GM13976 (cell line): Measurements from ENCODE around the gene SIRPA.

Experiments used
- DNase-seq: peaks from one replicate; pipeline ENCODE4 v3.0.0; 2012; ENCODE audit warnings: low spot score
- in situ Hi-C: fragments of 300-500 bp; cut with MboI; formaldehyde crosslinking; loops from one replicate; pipeline ENCODE4 v1.12.0; 2022; ENCODE audit warnings: low sequenced_read_pairs, mixed read lengths, inconsistent platforms; ENCODE audit not compliant: unreplicated experiment
- TF ChIP-seq, protein P1 (sequence below): IDR thresholded peaks from 2 replicates; pipeline ENCODE4 v1.5.1; 2012; ENCODE audit warnings: borderline replicate concordance, mild to moderate bottlenecking; ENCODE audit not compliant: insufficient read depth; ENCODE audit errors: extremely low read depth, missing control alignments, control extremely low read depth

Gene SIRPA

DNA sequence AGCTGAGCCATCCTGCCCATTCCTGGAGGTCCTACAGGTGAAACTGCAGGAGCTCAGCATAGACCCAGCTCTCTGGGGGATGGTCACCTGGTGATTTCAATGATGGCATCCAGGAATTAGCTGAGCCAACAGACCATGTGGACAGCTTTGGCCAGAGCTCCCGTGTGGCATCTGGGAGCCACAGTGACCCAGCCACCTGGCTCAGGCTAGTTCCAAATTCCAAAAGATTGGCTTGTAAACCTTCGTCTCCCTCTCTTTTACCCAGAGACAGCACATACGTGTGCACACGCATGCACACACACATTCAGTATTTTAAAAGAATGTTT lies 44.0 kb downstream of the SIRPA start:
- TF ChIP-seq, protein P1, sequence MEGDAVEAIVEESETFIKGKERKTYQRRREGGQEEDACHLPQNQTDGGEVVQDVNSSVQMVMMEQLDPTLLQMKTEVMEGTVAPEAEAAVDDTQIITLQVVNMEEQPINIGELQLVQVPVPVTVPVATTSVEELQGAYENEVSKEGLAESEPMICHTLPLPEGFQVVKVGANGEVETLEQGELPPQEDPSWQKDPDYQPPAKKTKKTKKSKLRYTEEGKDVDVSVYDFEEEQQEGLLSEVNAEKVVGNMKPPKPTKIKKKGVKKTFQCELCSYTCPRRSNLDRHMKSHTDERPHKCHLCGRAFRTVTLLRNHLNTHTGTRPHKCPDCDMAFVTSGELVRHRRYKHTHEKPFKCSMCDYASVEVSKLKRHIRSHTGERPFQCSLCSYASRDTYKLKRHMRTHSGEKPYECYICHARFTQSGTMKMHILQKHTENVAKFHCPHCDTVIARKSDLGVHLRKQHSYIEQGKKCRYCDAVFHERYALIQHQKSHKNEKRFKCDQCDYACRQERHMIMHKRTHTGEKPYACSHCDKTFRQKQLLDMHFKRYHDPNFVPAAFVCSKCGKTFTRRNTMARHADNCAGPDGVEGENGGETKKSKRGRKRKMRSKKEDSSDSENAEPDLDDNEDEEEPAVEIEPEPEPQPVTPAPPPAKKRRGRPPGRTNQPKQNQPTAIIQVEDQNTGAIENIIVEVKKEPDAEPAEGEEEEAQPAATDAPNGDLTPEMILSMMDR: no peak
- in situ Hi-C loops: no loop called here
- no peak for DNase-seq

DNA sequence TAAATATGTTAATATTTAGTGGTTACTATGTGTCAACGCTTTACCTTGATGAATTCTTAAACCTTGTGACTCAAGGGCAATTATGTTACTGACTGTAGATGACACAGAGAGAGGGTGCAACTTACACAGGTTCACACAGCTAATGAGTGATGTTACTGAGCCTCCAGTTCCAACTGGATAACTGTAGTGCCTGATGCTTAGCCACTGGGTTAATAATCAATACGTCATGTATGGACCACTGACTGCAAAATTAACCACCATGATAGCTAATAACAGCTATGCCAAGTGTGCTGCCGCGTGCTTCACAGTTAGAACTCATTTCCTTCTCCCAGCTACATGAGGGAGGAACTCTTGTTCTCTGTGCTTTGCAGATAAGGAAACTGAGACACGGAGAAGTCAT lies 45.4 kb downstream of the SIRPA start:
- in situ Hi-C loops: no loop called here
- DNase-seq: no peak
- TF ChIP-seq, protein P1: no peak

DNA sequence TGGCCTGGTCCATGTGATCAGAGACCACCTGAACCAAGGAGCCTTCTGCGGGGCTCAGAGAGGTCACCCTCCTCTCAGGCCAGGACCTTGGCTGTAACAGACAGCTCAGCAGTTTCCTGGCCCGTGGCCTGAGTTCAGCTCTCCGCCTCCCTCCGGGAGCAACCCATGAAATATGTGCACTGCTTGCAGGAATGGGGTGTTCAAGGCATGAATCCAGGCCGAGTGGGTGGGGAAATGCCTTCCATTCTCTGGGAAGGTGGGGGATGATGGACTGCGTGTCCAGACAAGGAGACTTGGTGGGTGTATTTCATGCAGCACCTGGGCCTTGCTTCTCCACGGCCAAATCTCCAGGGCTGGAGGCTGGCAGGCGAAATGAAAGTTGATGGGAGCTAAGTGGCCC lies 46.0 kb downstream of the SIRPA start:
- no peak for DNase-seq
- TF ChIP-seq, protein P1: no peak
- in situ Hi-C loops: no loop called here

DNA sequence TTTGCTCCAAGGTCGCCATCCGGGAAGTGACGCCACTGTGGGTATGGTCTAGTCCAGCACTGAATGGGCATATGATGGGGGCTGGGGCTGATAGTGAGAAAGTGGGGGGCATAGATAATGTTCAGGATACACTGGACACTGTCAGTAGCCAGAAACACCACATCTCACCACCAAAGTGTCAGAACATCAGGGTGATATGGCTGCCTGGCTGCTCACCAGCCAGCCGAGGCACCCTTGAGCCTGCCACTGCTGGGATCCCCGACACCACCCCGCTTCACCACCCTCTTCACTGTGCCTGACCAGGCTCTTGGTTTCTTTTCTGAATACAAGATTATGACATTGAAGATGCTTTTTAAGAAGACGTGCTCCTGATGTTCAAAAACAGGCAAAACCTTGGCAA lies 46.9 kb downstream of the SIRPA start:
- DNase-seq: no peak
- TF ChIP-seq, protein P1: no peak
- in situ Hi-C loops: no loop called here

DNA sequence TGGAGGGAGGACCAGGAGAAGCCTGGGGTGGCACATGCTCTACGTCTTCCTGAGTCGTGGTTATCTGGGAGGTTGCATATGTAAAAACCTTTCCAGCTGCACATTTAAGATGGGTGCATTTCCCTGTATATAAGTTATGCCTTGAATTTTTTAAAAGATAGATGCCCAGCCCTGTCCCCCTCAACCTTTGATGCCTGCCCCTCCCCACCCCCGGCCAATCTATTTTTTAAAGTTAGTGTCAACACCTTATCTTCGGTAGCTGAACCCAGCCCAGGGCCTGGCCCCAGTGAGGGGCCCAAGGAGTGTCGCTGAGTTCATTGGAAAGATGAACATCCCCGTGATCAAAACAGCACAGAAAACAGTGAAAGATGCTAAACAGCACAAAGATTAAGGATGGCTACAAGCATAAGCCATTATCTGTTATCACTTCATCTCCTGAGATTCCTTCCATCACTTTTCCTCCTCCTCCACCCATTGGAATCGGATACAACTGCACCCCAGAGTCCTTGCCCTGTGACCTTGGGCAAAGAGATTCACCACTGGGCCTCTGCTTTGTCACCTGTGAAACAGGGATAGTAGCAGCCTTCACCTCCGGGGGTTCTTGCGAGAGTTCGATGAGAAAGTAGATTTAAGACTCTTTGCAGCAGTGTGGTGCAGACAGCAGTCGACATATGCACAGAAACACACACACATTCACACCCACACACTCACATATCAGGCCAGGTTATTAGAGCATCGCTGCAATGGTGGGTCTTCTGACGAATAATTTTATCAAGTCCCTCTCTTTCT lies 47.5 kb downstream of the SIRPA start:
- TF ChIP-seq, protein P1: no peak
- DNase-seq: no peak
- in situ Hi-C loops: no loop called here

DNA sequence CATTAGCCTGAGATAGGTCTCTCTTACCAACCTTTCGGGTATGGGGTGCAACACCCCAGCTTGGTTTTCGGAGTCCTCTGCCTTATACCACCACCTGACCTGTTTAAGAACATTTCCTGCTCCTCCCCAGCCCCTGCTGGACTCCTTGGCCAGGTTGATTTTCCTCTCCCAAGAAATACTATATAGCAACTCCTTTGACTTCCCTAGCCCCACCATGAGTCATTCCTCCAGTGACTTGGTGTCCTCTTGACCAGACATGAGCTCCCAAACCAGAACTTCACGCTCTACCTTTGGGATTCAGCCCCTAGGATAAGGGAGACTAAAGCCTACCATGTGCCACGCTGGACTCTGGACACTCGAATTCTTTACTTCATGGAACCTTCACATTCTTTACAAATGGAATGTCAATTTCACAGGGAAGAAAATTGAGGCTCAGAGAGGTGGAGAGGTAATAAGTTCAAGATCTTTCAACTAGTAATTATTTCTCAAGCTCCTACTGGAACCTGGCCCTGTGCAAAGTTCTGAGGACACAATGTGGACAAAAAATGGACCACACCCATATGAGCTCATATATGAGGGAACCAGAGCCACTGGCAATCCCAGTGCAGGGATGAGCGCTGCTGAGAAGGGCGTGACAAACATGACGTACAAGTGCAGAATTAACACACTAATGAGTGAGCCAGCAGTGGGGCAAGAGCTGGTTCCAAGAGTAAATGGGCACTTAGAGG lies 48.2 kb downstream of the SIRPA start:
- TF ChIP-seq, protein P1: no peak
- no peak for DNase-seq
- in situ Hi-C loops: no loop called here
